ENCODE data around the gene WDR20. TPM values are rescaled to one million over a fixed set of nuclear protein-coding genes. Genes with fewer than 3 reads are reported as not detected.

WDR20 gene
- total RNA-seq, 1 experiment from 2014 or later: 33.0 TPM

DNA sequence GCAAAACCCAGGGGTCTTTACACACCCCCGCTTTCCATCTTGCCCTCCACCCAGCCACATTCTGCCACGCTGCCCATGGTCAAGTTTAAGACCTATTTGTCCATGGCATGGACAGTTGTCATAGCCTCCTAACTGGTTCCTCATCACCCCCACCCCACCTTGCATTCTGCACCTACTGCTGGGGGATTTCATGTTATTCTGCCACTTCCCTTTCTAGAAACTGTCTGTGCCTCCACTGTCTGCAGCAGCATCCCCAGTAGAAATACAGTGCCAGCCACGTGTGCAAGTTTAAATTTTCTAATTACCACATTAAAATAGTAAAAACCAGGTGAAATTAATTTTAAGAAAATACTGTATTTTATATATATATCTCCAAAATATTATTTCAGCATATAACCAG lies 63.2 kb downstream of the WDR20 start:
- no peaks in the 10 kb centered on the region for H3K9me3 Mint-ChIP-seq (ENCODE audit: low read depth, unreplicated experiment)
- peaks cover 13% of the 10 kb centered on the region for H3K36me3 Mint-ChIP-seq (ENCODE audit: insufficient read depth, unreplicated experiment)
- no peak for DNase-seq
- CTCF ChIA-PET: no interaction called here
- no TSS peak for BruUV-seq (replicated peaks)
- no peak overlapping the region for H3K4me3 Mint-ChIP-seq (ENCODE audit: low read depth, unreplicated experiment)
- intact Hi-C loops (cut with micrococcal nuclease; ENCODE audit: unreplicated experiment): no loop called here
- H3K4me1 Mint-ChIP-seq (ENCODE audit: low read depth, unreplicated experiment): no peaks in the 10 kb centered on the region
- no peak overlapping the region for H3K27ac Mint-ChIP-seq (ENCODE audit: unreplicated experiment)
- no peaks in the 10 kb centered on the region for H3K27me3 Mint-ChIP-seq (ENCODE audit: unreplicated experiment)
- TF ChIP-seq, protein P1, sequence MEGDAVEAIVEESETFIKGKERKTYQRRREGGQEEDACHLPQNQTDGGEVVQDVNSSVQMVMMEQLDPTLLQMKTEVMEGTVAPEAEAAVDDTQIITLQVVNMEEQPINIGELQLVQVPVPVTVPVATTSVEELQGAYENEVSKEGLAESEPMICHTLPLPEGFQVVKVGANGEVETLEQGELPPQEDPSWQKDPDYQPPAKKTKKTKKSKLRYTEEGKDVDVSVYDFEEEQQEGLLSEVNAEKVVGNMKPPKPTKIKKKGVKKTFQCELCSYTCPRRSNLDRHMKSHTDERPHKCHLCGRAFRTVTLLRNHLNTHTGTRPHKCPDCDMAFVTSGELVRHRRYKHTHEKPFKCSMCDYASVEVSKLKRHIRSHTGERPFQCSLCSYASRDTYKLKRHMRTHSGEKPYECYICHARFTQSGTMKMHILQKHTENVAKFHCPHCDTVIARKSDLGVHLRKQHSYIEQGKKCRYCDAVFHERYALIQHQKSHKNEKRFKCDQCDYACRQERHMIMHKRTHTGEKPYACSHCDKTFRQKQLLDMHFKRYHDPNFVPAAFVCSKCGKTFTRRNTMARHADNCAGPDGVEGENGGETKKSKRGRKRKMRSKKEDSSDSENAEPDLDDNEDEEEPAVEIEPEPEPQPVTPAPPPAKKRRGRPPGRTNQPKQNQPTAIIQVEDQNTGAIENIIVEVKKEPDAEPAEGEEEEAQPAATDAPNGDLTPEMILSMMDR (IDR thresholded peaks at IDR 0.05; ENCODE audit: unreplicated experiment): no peak

DNA sequence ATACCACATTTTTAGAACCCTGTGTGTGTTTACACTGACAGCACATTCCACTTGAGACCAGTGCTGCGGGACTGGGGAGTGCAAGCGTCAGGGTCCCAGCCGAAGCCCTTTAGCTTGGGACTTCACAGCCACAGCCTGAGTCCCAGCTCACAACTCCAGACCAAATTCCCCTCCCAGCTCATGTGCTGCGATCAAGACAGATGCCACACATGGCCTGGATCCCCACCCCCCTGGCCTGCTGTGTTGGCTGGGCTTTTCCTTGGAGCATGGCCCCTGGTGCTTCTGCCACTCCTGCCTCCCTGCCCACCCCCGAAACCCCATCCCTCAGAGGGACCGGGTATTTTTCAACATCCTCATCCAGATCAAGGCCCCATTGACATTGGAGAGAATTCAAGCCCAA lies 63.7 kb downstream of the WDR20 start:
- CTCF ChIA-PET: no interaction called here
- TF ChIP-seq, protein P1 (IDR thresholded peaks at IDR 0.05; ENCODE audit: unreplicated experiment): no peak
- Mint-ChIP-seq H3K4me1 (ENCODE audit: low read depth, unreplicated experiment) (no peaks in the 10 kb centered on the region), H3K9me3 (ENCODE audit: low read depth, unreplicated experiment) (no peaks in the 10 kb centered on the region), H3K27ac (ENCODE audit: unreplicated experiment) (no peak overlapping the region), H3K36me3 (ENCODE audit: insufficient read depth, unreplicated experiment) (peaks cover 13% of the 10 kb centered on the region), H3K4me3 (ENCODE audit: low read depth, unreplicated experiment) (no peak overlapping the region), H3K27me3 (ENCODE audit: unreplicated experiment) (no peaks in the 10 kb centered on the region)
- no TSS peak for BruUV-seq (replicated peaks)
- intact Hi-C loops (cut with micrococcal nuclease; ENCODE audit: unreplicated experiment): no loop called here
- no peak for DNase-seq

DNA sequence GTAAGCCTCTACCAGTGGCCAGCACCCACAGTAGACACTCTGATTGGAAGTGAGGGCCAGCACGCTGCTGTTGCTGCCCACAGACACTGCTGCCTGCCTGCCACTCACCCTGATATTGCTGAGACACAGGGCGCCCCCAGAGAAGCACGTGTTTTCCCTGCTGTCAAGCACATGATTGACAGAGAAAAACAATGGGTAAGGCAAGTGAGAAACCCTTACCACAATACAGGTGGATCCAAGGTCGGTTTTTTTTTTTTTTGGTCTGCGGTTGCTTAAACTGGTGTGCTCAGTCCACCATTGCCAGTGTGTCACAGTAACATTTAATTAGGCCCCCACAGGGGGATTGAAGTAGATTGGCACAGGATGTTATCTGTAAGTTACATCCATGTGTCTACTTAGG lies 65.9 kb downstream of the WDR20 start:
- TF ChIP-seq, protein P1 (IDR thresholded peaks at IDR 0.05; ENCODE audit: unreplicated experiment): no peak
- Mint-ChIP-seq H3K27ac (ENCODE audit: unreplicated experiment) (no peak overlapping the region), H3K4me1 (ENCODE audit: low read depth, unreplicated experiment) (no peaks in the 10 kb centered on the region), H3K9me3 (ENCODE audit: low read depth, unreplicated experiment) (no peaks in the 10 kb centered on the region), H3K36me3 (ENCODE audit: insufficient read depth, unreplicated experiment) (peaks cover 32% of the 10 kb centered on the region), H3K27me3 (ENCODE audit: unreplicated experiment) (no peaks in the 10 kb centered on the region), H3K4me3 (ENCODE audit: low read depth, unreplicated experiment) (no peak overlapping the region)
- no peak for DNase-seq
- CTCF ChIA-PET: no interaction called here
- intact Hi-C loops (cut with micrococcal nuclease; ENCODE audit: unreplicated experiment): no loop called here
- no TSS peak for BruUV-seq (replicated peaks)

DNA sequence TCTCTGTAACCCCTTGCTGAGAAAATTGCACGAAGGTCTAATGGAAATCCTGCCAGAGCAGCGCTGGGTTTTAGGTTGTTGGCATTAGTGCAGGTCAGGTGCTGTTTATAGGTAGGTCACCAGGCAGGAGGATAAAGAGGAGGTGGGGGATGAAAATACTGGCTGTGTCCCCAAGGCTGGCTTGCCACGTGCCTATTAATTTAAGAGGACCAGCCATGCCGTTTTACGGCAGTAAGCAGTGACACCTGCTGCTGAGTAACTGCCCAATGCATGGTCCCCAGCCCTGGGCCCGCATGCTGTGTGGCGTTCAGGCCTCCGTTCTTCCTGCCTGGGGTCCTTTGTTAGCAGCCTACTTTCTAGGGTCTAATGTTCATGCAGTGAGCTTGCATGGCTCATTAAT lies 67.2 kb downstream of the WDR20 start:
- no TSS peak for BruUV-seq (replicated peaks)
- Mint-ChIP-seq H3K27ac (ENCODE audit: unreplicated experiment) (no peak overlapping the region), H3K4me3 (ENCODE audit: low read depth, unreplicated experiment) (no peak overlapping the region), H3K27me3 (ENCODE audit: unreplicated experiment) (no peaks in the 10 kb centered on the region), H3K4me1 (ENCODE audit: low read depth, unreplicated experiment) (no peaks in the 10 kb centered on the region), H3K36me3 (ENCODE audit: insufficient read depth, unreplicated experiment) (peaks cover 32% of the 10 kb centered on the region), H3K9me3 (ENCODE audit: low read depth, unreplicated experiment) (no peaks in the 10 kb centered on the region)
- no peak for DNase-seq
- TF ChIP-seq, protein P1 (IDR thresholded peaks at IDR 0.05; ENCODE audit: unreplicated experiment): no peak
- CTCF ChIA-PET: no interaction called here
- intact Hi-C loops (cut with micrococcal nuclease; ENCODE audit: unreplicated experiment): no loop called here

All from Calu3 (cell line).